Left lung (tissue), 10 donors: ENCODE measurements around the gene RABEP1. TPM values are rescaled to one million over a fixed set of nuclear protein-coding genes. Genes with fewer than 3 reads are reported as not detected.

Experiments used
- ATAC-seq: fragments of 200-7000 bp; cut with Tn5 transposase; one replicate; pipeline ENCODE4 v1.9.1; 2020; ENCODE audit warnings: moderate library complexity
- DNase-seq, 4 donors: peaks; one replicate each; pipeline ENCODE4 v3.0.0-alpha.2; 2013 to 2020
- H3K27ac ChIP-seq, 2 donors: fragments of 200-600 bp; sonication (generic) in 1 of 2; one replicate each; pipeline versions ENCODE4 v1.5.0 to v1.8.0; 2020 to 2021
- H3K27me3 ChIP-seq, 2 donors: fragments of 200-600 bp; sonication (generic) in 1 of 2; one replicate each; pipeline versions ENCODE4 v1.5.0 to v1.8.0; 2020 to 2021
- H3K36me3 ChIP-seq, 2 donors: fragments of 200-600 bp; sonication (generic) in 1 of 2; one replicate each; pipeline versions ENCODE4 v1.5.0 to v1.8.0; 2020 to 2021
- H3K4me1 ChIP-seq, 2 donors: fragments of 200-600 bp; one replicate each; pipeline ENCODE4 v1.8.0; 2021
- H3K4me3 ChIP-seq, 2 donors: fragments of 200-600 bp; sonication (generic) in 1 of 2; one replicate each; pipeline versions ENCODE4 v1.5.0 to v1.8.0; 2020 to 2021; ENCODE audit warnings: mild to moderate bottlenecking in 1 of 2
- H3K9me3 ChIP-seq, 2 donors: fragments of 200-600 bp; sonication (generic) in 1 of 2; one replicate each; pipeline versions ENCODE4 v1.5.0 to v1.8.0; 2020 to 2021
- intact Hi-C, 2 donors: fragments of 100-400 bp; cut with DNase I; formaldehyde crosslinking; loops; one replicate each; pipeline versions ENCODE4 v1.11.2 to v1.14.2; 2022
- polyA plus RNA-seq, 6 donors: library from polyadenylated mRNA; unstranded; fragments of 120-200 nt; gene quantifications; one replicate each; pipeline ENCODE4 v1.2.1, GENCODE V29; 2013; ENCODE audit not compliant: insufficient read length in 6 of 6
- total RNA-seq, 2 donors: library from RNA; stranded (reverse); fragmentation: NEBNext Ultra II Directional; extraction: Animal tissue kit (Norgen Biotek cat#: 25700); gene quantifications; one replicate each; pipeline ENCODE4 v1.2.1, GENCODE V29; 2021
- TF ChIP-seq, protein P1 (sequence below), 2 donors: fragments of 200-600 bp; sonication (generic) in 1 of 2; IDR thresholded peaks; one replicate each; pipeline versions ENCODE4 v1.5.0 to v1.8.0; 2021; ENCODE audit warnings: antibody characterized with exemption in 2 of 2
- donor health status: DM: no; HTN: yes; CAD: no.
- donor health status: DM: no; HTN: no; CAD: no.

Gene RABEP1
- total and polyA plus RNA-seq, 8 donors, result 37.0 to 60.1 (median 55.6) TPM

- H3K4me3 ChIP-seq, result no peak overlapping the region
- H3K27ac ChIP-seq, result no peak overlapping the region
- no peaks in the 10 kb centered on the region for H3K27me3 ChIP-seq
- DNase-seq (no peak), ATAC-seq (no peak)
- H3K36me3 ChIP-seq, result peaks cover 0 to 67% of the 10 kb centered on the region in 2 donors
- H3K9me3 ChIP-seq, result no peaks in the 10 kb centered on the region
- intact Hi-C loops, result no loop called here
- TF ChIP-seq, protein P1, sequence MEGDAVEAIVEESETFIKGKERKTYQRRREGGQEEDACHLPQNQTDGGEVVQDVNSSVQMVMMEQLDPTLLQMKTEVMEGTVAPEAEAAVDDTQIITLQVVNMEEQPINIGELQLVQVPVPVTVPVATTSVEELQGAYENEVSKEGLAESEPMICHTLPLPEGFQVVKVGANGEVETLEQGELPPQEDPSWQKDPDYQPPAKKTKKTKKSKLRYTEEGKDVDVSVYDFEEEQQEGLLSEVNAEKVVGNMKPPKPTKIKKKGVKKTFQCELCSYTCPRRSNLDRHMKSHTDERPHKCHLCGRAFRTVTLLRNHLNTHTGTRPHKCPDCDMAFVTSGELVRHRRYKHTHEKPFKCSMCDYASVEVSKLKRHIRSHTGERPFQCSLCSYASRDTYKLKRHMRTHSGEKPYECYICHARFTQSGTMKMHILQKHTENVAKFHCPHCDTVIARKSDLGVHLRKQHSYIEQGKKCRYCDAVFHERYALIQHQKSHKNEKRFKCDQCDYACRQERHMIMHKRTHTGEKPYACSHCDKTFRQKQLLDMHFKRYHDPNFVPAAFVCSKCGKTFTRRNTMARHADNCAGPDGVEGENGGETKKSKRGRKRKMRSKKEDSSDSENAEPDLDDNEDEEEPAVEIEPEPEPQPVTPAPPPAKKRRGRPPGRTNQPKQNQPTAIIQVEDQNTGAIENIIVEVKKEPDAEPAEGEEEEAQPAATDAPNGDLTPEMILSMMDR (IDR thresholded peaks at IDR 0.05), result no peak
- H3K4me1 ChIP-seq, result no peaks in the 10 kb centered on the region
Observed at GRCh38 chr17:5344914-5345313, 62.8 kb downstream of the RABEP1 start.

- DNase-seq, result no peak
- peaks cover 0 to 97% of the 10 kb centered on the region in 2 donors for H3K36me3 ChIP-seq
- H3K27me3 ChIP-seq, result no peaks in the 10 kb centered on the region
- no peaks in the 10 kb centered on the region for H3K4me1 ChIP-seq
- no peak overlapping the region for H3K27ac ChIP-seq
- TF ChIP-seq, protein P1 (IDR thresholded peaks at IDR 0.05), result no peak
- intact Hi-C loops, result no loop called here
- no peak for ATAC-seq
- no peak overlapping the region for H3K4me3 ChIP-seq
- H3K9me3 ChIP-seq, result no peaks in the 10 kb centered on the region
Observed at GRCh38 chr17:5352681-5353289, 70.7 kb downstream of the RABEP1 start.

DNA sequence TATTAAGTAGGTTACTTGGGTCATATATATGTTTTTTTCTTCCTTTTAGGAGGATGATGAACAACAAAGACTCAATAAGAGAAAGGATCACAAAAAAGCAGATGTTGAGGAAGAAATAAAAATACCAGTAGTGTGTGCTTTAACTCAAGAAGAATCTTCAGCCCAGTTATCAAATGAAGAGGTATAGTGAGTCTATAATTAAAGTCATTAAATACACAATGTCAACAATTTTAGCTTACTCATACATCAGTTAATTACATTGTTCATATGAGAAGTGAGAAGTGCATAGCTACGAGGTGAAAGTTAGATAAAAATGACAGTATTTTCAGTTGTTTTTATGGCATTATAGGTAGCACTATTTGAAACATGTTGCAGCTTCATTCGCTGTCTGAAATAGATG is 72.2 kb downstream of the RABEP1 start:
- Histone ChIP-seq H3K4me1 (no peaks in the 10 kb centered on the region), H3K4me3 (no peak overlapping the region), H3K36me3 (peaks cover 0 to 97% of the 10 kb centered on the region in 2 donors), H3K27ac (no peak overlapping the region), H3K9me3 (no peaks in the 10 kb centered on the region), H3K27me3 (no peaks in the 10 kb centered on the region)
- TF ChIP-seq, protein P1 (IDR thresholded peaks at IDR 0.05), result no peak
- ATAC-seq, result no peak
- DNase-seq, result no peak
- intact Hi-C loops, result no loop called here

- Histone ChIP-seq H3K9me3 (no peaks in the 10 kb centered on the region), H3K27ac (no peak overlapping the region), H3K4me3 (no peak overlapping the region), H3K27me3 (no peaks in the 10 kb centered on the region), H3K4me1 (no peaks in the 10 kb centered on the region), H3K36me3 (peaks cover 0 to 97% of the 10 kb centered on the region in 2 donors)
- TF ChIP-seq, protein P1 (IDR thresholded peaks at IDR 0.05), result no peak
- no peak for ATAC-seq
- intact Hi-C loops, result no loop called here
- no peak for DNase-seq
Observed at GRCh38 chr17:5354886-5355415, 72.9 kb downstream of the RABEP1 start.

DNA sequence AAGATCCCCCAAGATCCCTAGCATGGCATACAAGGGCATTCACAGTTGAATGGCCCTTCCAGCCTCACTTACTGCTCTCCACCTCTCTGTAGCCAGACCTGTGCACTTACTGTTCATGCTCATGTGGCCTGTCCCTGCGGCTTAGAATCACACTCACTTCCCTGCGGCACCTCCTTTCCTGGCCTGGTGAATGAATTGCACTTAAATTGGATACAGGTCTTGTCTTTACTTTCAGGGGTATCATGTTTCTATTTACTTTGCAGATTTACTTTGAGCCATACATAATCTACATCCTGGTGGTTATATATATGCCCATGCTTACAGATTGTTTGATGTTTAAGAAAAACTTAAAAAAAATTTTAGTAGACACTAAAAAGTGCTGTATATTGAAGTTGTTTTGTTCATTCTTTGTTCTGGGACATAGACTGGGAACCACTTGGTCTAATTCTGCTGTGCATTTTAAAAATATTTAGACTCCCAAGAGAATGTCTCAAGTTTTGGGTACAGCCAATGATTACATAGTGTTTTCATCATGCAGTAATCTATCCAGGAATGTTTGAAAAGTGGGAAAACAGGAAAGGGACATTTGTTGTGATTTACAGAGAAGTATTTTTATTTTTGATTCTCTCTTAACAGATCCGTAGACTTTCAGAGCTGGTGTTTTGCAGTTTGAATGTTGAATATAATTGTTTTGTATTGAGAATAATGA is 73.5 kb downstream of the RABEP1 start:
- ATAC-seq, result no peak
- TF ChIP-seq, protein P1 (IDR thresholded peaks at IDR 0.05), result no peak
- H3K4me3 ChIP-seq, result no peak overlapping the region
- no peaks in the 10 kb centered on the region for H3K9me3 ChIP-seq
- no peaks in the 10 kb centered on the region for H3K27me3 ChIP-seq
- H3K36me3 ChIP-seq, result peaks cover 0 to 97% of the 10 kb centered on the region in 2 donors
- H3K4me1 ChIP-seq, result no peaks in the 10 kb centered on the region
- no peak overlapping the region for H3K27ac ChIP-seq
- intact Hi-C loops, result no loop called here
- no peak for DNase-seq
